Activated naive CD4-positive, alpha-beta T cell treated with anti-CD3 and anti-CD28 coated beads, Interleukin-2, amount 50 U/mL, for 72 hours (primary cell): Measurements from ENCODE around the gene SCAP. TPM values are rescaled to one million over a fixed set of nuclear protein-coding genes. Genes with fewer than 3 reads are reported as not detected.
"Not testable (repeated sequence)": the region's sequence is repeated elsewhere in the genome, so short reads cannot be mapped to it uniquely, and the experiment has no call there.

Experiments used
- ATAC-seq, 2 donors: fragments of 150-1000 bp; cut with Tn5 transposase; 2 replicates each; pipeline ENCODE4 v1.10.0; 2021; ENCODE audit warnings: mild to moderate bottlenecking in 2 of 2, moderate library complexity in 2 of 2
- DNase-seq, 2 donors: peaks; one replicate each; pipeline ENCODE4 v3.0.0; 2021 to 2022; ENCODE audit warnings: low spot score in 2 of 2
- H3K27ac Mint-ChIP-seq, 2 donors: one replicate each; pipeline ENCODE4 v1.8.0; 2022; ENCODE audit warnings: mild to moderate bottlenecking in 2 of 2, mixed read lengths in 2 of 2
- H3K36me3 Mint-ChIP-seq, 2 donors: one replicate each; pipeline ENCODE4 v1.8.0; 2022; ENCODE audit warnings: mixed read lengths in 2 of 2
- H3K9me3 Mint-ChIP-seq, 2 donors: one replicate each; pipeline ENCODE4 v1.8.0; 2022; ENCODE audit warnings: mixed read lengths in 2 of 2
- total RNA-seq, 2 donors: library from RNA; stranded (reverse); gene quantifications; one replicate each; pipeline ENCODE4 v1.2.3, GENCODE V29; 2022

SCAP gene
- total RNA-seq, result 10 to 100 TPM; 53.7 to 61.4 TPM

- DNase-seq (peak; percentile 97 to 99), ATAC-seq (peak; percentile 94 to 98)
- H3K9me3 Mint-ChIP-seq, result no peaks in the 10 kb centered on the region
Observed at GRCh38 chr3:47475570-47476329, at the start of gene SCAP. Gene SCAP, minus strand, starts transcription at chr3:47475941. Its CDS starts 32,948 bp downstream, at chr3:47442993.

GRCh38 chr3:47523310-47524073 lies 47.8 kb upstream of the SCAP start:
- Mint-ChIP-seq H3K9me3 (peaks cover 5% of the 10 kb centered on the region in 2 donors), H3K27ac (no peak overlapping the region), H3K36me3 (peaks cover 0 to 6% of the 10 kb centered on the region in 2 donors)
- DNase-seq, result no peak
- no peak for ATAC-seq

More at GRCh38 chr3:47475570-47476329, at the start of gene SCAP:
- H3K27ac Mint-ChIP-seq, result peak within 1 kb of the TSS; percentile 98
- peaks cover 6 to 9% of the 10 kb centered on the region in 2 donors for H3K36me3 Mint-ChIP-seq

- peak overlapping the region in 1 of 2 donors; percentile 22 for H3K27ac Mint-ChIP-seq
- DNase-seq (peak; percentile 79 to 82), ATAC-seq (peak; percentile 97 to 99)
- H3K9me3 Mint-ChIP-seq, result no peaks in the 10 kb centered on the region
- no peaks in the 10 kb centered on the region for H3K36me3 Mint-ChIP-seq
Observed at GRCh38 chr3:47522082-47522987, 46.6 kb upstream of the SCAP start.

- Mint-ChIP-seq H3K36me3 (no peaks in the 10 kb centered on the region), H3K27ac (no peak overlapping the region), H3K9me3 (no peaks in the 10 kb centered on the region)
- DNase-seq (no peak), ATAC-seq (no peak)
Observed at GRCh38 chr3:47520756-47521155, 45.0 kb upstream of the SCAP start.

- no peaks in the 10 kb centered on the region for H3K9me3 Mint-ChIP-seq
- no peak overlapping the region for H3K27ac Mint-ChIP-seq
- DNase-seq (no peak), ATAC-seq (no peak)
- peaks cover 0 to 4% of the 10 kb centered on the region in 2 donors for H3K36me3 Mint-ChIP-seq
Observed at GRCh38 chr3:47517937-47518336, 42.2 kb upstream of the SCAP start.

GRCh38 chr3:47515864-47516319 lies 40.2 kb upstream of the SCAP start:
- ATAC-seq (no peak), DNase-seq (no peak)
- peaks cover 0 to 19% of the 10 kb centered on the region in 2 donors for H3K36me3 Mint-ChIP-seq
- H3K27ac Mint-ChIP-seq, result no peak overlapping the region
- H3K9me3 Mint-ChIP-seq, result no peaks in the 10 kb centered on the region

- ATAC-seq (no peak), DNase-seq (no peak)
- Mint-ChIP-seq H3K36me3 (peaks cover 0 to 24% of the 10 kb centered on the region in 2 donors), H3K9me3 (no peaks in the 10 kb centered on the region), H3K27ac (peak overlapping the region in 1 of 2 donors; percentile 75)
Observed at GRCh38 chr3:47515100-47515499, 39.4 kb upstream of the SCAP start.

GRCh38 chr3:47513125-47513929 lies 37.6 kb upstream of the SCAP start, which contains the start of gene ELP6:
Gene ELP6, minus strand, starts transcription at chr3:47513712. Its CDS starts 122 bp downstream, at chr3:47513590.
- Mint-ChIP-seq H3K9me3 (no peaks in the 10 kb centered on the region), H3K36me3 (peaks cover 0 to 24% of the 10 kb centered on the region in 2 donors), H3K27ac (peak within 1 kb of the TSS; percentile 99)
- DNase-seq (peak; percentile 96 to 98), ATAC-seq (peak; percentile 97 to 98)

- DNase-seq, result no peak
- peak in 1 of 2 donors; percentile 22 for ATAC-seq
- peak overlapping the region; percentile 99 for H3K27ac Mint-ChIP-seq
- no peaks in the 10 kb centered on the region for H3K9me3 Mint-ChIP-seq
- peaks cover 0 to 24% of the 10 kb centered on the region in 2 donors for H3K36me3 Mint-ChIP-seq
Observed at GRCh38 chr3:47512416-47513124, 36.8 kb upstream of the SCAP start.

- ATAC-seq, DNase-seq, H3K9me3 Mint-ChIP-seq, H3K27ac Mint-ChIP-seq: not testable (repeated sequence)
- H3K36me3 Mint-ChIP-seq, result peaks cover 5 to 18% of the 10 kb centered on the region in 2 donors
Observed at GRCh38 chr3:47505267-47505666, 29.5 kb upstream of the SCAP start.

GRCh38 chr3:47504113-47504512 lies 28.4 kb upstream of the SCAP start:
- DNase-seq (no peak), ATAC-seq (no peak)
- Mint-ChIP-seq H3K36me3 (peaks cover 5 to 22% of the 10 kb centered on the region in 2 donors), H3K9me3 (no peaks in the 10 kb centered on the region), H3K27ac (no peak overlapping the region)

- ATAC-seq (no peak), DNase-seq (no peak)
- Mint-ChIP-seq H3K27ac (peak overlapping the region in 1 of 2 donors; percentile 80), H3K9me3 (no peaks in the 10 kb centered on the region), H3K36me3 (peaks cover 5 to 29% of the 10 kb centered on the region in 2 donors)
Observed at GRCh38 chr3:47503033-47503432, 27.3 kb upstream of the SCAP start.

- no peak overlapping the region for H3K27ac Mint-ChIP-seq
- H3K9me3 Mint-ChIP-seq, result no peaks in the 10 kb centered on the region
- no peak for DNase-seq
- ATAC-seq, result no peak
- H3K36me3 Mint-ChIP-seq, result peaks cover 0 to 27% of the 10 kb centered on the region in 2 donors
Observed at GRCh38 chr3:47496892-47497291, 21.2 kb upstream of the SCAP start.

- peak overlapping the region in 1 of 2 donors; percentile 13 for H3K27ac Mint-ChIP-seq
- no peak for ATAC-seq
- no peaks in the 10 kb centered on the region for H3K9me3 Mint-ChIP-seq
- no peak for DNase-seq
- H3K36me3 Mint-ChIP-seq, result peaks cover 0 to 20% of the 10 kb centered on the region in 2 donors
Observed at GRCh38 chr3:47495886-47496285, 20.1 kb upstream of the SCAP start.

- Mint-ChIP-seq H3K36me3 (peaks cover 0 to 15% of the 10 kb centered on the region in 2 donors), H3K9me3 (no peaks in the 10 kb centered on the region), H3K27ac (no peak overlapping the region)
- ATAC-seq, result no peak
- DNase-seq, result no peak
Observed at GRCh38 chr3:47495111-47495510, 19.4 kb upstream of the SCAP start.
